Measurements from ENCODE around the gene ISY1. TPM values are rescaled to one million over a fixed set of nuclear protein-coding genes. Genes with fewer than 3 reads are reported as not detected.
"Not testable (repeated sequence)": the region's sequence is repeated elsewhere in the genome, so short reads cannot be mapped to it uniquely, and the experiment has no call there.

Gene ISY1
- total and polyA plus RNA-seq, 4 donors, result 23.1 to 39.6 (median 26.5) TPM

- H3K36me3 ChIP-seq (ENCODE audit: control insufficient read depth in 4 of 4, insufficient read depth in 4 of 4, low read length in 4 of 4), result peaks cover 0 to 11% (median 5%) of the 10 kb centered on the region in 4 donors
- no peak overlapping the region for H3K9ac ChIP-seq (ENCODE audit: insufficient read depth in 1 of 2, low read length in 2 of 2)
- H3K9me3 ChIP-seq (ENCODE audit: control insufficient read depth in 4 of 4, insufficient read depth in 3 of 4, low read length in 3 of 4), result no peaks in the 10 kb centered on the region
- no peak overlapping the region for H3K4me3 ChIP-seq
- no peaks in the 10 kb centered on the region for H3K27me3 ChIP-seq (ENCODE audit: control insufficient read depth in 3 of 3, insufficient read depth in 3 of 3, low read length in 2 of 3)
- WGBS, 2 donors, result 38 to 81% methylated on average over 3 of the region's 3 CpGs
- no peak overlapping the region for H3K27ac ChIP-seq (ENCODE audit: low read depth in 1 of 2, low read length in 1 of 2)
- DNase-seq (no peak), ATAC-seq (ENCODE audit: insufficient read depth, low FRiP score) (no peak)
- TF ChIP-seq CTCF (IDR thresholded peaks at IDR 0.05; ENCODE audit: control extremely low read depth, extremely low read depth), result no peak
- peaks cover 0 to 12% (median 2%) of the 10 kb centered on the region in 5 donors for H3K4me1 ChIP-seq (ENCODE audit: control insufficient read depth in 5 of 5, insufficient read depth in 5 of 5, low read length in 5 of 5)
Measured at GRCh38 chr3:129112308-129113052, 48.4 kb downstream of the ISY1 start.

- H3K9ac ChIP-seq (ENCODE audit: insufficient read depth in 1 of 2, low read length in 2 of 2); DNase-seq; ATAC-seq (ENCODE audit: insufficient read depth, low FRiP score); H3K27me3 ChIP-seq (ENCODE audit: control insufficient read depth in 3 of 3, insufficient read depth in 3 of 3, low read length in 2 of 3); H3K4me3 ChIP-seq; H3K27ac ChIP-seq (ENCODE audit: low read depth in 1 of 2, low read length in 1 of 2); H3K4me1 ChIP-seq (ENCODE audit: control insufficient read depth in 5 of 5, insufficient read depth in 5 of 5, low read length in 5 of 5); H3K9me3 ChIP-seq (ENCODE audit: control insufficient read depth in 4 of 4, insufficient read depth in 3 of 4, low read length in 3 of 4): not testable (repeated sequence)
- 95 to 97% methylated on average over 10 of the region's 10 CpGs for WGBS, 2 donors
- peaks cover 0 to 15% (median 5%) of the 10 kb centered on the region in 4 donors for H3K36me3 ChIP-seq (ENCODE audit: control insufficient read depth in 4 of 4, insufficient read depth in 4 of 4, low read length in 4 of 4)
Measured at GRCh38 chr3:129111076-129111780, 49.6 kb downstream of the ISY1 start.

DNA sequence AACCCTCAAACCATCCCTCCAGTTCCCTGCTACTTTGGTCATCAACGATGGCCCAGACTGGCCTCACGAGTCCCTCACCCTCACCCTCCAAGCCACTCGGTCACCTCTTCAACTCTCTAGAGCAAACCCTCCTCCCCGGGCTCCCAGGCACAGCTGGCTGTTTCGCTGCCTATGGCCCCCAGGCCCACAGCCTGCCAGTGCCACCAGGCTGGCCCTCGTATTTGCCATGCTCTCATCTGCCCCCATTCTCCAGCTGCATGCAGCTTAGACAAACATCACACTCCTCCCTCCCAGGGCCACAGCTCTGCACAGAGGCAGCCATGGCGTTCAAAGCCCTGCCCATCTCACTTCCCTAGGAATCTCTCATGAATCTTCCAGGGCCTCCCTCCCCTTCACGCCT, 53.1 kb downstream of the ISY1 start:
- no peak for ATAC-seq (ENCODE audit: insufficient read depth, low FRiP score)
- Histone ChIP-seq H3K27me3 (ENCODE audit: control insufficient read depth in 3 of 3, insufficient read depth in 3 of 3, low read length in 2 of 3) (no peaks in the 10 kb centered on the region), H3K9ac (ENCODE audit: insufficient read depth in 1 of 2, low read length in 2 of 2) (no peak overlapping the region), H3K4me3 (no peak overlapping the region), H3K4me1 (ENCODE audit: control insufficient read depth in 5 of 5, insufficient read depth in 5 of 5, low read length in 5 of 5) (peaks cover 0 to 19% (median 0%) of the 10 kb centered on the region in 5 donors), H3K9me3 (ENCODE audit: control insufficient read depth in 4 of 4, insufficient read depth in 3 of 4, low read length in 3 of 4) (no peaks in the 10 kb centered on the region), H3K27ac (ENCODE audit: low read depth in 1 of 2, low read length in 1 of 2) (peak overlapping the region in 1 of 2 donors; percentile 1), H3K36me3 (ENCODE audit: control insufficient read depth in 4 of 4, insufficient read depth in 4 of 4, low read length in 4 of 4) (peaks cover 0 to 10% (median 5%) of the 10 kb centered on the region in 4 donors)
- no peak for TF ChIP-seq CTCF (IDR thresholded peaks at IDR 0.05; ENCODE audit: control extremely low read depth, extremely low read depth)
- no peak for DNase-seq
- WGBS, 2 donors, result 71 to 87% methylated on average over 8 of the region's 8 CpGs

DNA sequence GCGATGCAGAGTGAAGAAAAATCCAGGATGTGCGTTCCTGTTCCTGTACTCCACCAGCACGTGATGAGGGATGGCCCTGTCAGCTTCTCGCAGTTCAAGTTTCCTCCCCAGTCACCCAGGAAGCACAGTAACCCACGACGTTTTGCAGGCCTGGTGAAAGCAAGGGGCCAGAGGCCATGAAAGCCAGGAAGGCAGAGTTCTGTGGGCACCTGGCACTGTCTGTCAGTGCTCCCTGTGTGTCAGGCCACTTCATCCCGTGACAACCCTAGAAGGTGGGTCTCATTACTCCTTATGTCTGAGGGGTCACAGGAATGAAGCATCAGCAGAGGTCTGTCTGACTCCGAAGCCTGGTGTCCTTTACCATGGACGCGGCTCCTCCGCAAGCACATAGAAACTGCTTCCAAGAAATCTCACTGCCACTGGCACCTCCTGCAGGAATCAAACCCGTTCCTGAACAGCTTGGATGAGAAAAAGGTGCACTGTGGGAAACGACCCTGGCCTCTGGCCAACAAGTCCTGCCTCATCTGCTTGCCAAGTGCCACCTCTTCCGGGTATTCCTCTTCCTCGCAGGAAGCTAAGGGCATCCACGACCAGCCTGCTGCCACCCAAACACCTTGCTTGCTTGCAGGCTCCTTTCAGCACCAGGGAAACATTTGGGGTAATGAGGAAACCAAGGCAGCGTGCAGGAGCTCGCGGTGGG, 53.8 kb downstream of the ISY1 start:
- no peaks in the 10 kb centered on the region for H3K27me3 ChIP-seq (ENCODE audit: control insufficient read depth in 3 of 3, insufficient read depth in 3 of 3, low read length in 2 of 3)
- H3K9me3 ChIP-seq (ENCODE audit: control insufficient read depth in 4 of 4, insufficient read depth in 3 of 4, low read length in 3 of 4), result no peaks in the 10 kb centered on the region
- H3K36me3 ChIP-seq (ENCODE audit: control insufficient read depth in 4 of 4, insufficient read depth in 4 of 4, low read length in 4 of 4), result peaks cover 0 to 10% (median 3%) of the 10 kb centered on the region in 4 donors
- H3K4me1 ChIP-seq (ENCODE audit: control insufficient read depth in 5 of 5, insufficient read depth in 5 of 5, low read length in 5 of 5), result peaks cover 0 to 19% (median 0%) of the 10 kb centered on the region in 5 donors
- H3K9ac ChIP-seq (ENCODE audit: insufficient read depth in 1 of 2, low read length in 2 of 2), result no peak overlapping the region
- TF ChIP-seq CTCF (IDR thresholded peaks at IDR 0.05; ENCODE audit: control extremely low read depth, extremely low read depth), result no peak
- DNase-seq, result no peak
- no peak for ATAC-seq (ENCODE audit: insufficient read depth, low FRiP score)
- H3K4me3 ChIP-seq, result no peak overlapping the region
- 66 to 77% methylated on average over 19 of the region's 19 CpGs for WGBS, 2 donors
- peak overlapping the region in 1 of 2 donors; percentile 2 for H3K27ac ChIP-seq (ENCODE audit: low read depth in 1 of 2, low read length in 1 of 2)
